GM12873 (cell line): ENCODE measurements around the gene LRRN3.

Experiments used
- CTCF ChIP-seq: IDR thresholded peaks from 2 replicates; pipeline ENCODE4 v1.5.1; 2012; ENCODE audit warnings: low read depth, mild to moderate bottlenecking, moderate library complexity, low read length, control low read depth; ENCODE audit not compliant: insufficient read depth; ENCODE audit errors: missing control alignments

Gene LRRN3

GRCh38 chr7:111050875-111051416 lies 40.0 kb upstream of the LRRN3 start:
- TF ChIP-seq CTCF: no peak

GRCh38 chr7:111051832-111052231 lies 39.1 kb upstream of the LRRN3 start:
- TF ChIP-seq CTCF: no peak

GRCh38 chr7:111053035-111053434 lies 37.9 kb upstream of the LRRN3 start:
- no peak for TF ChIP-seq CTCF

GRCh38 chr7:111056371-111056770 lies 34.6 kb upstream of the LRRN3 start:
- TF ChIP-seq CTCF: no peak

GRCh38 chr7:111057066-111057465 lies 33.9 kb upstream of the LRRN3 start:
- no peak for TF ChIP-seq CTCF

GRCh38 chr7:111059833-111060232 lies 31.1 kb upstream of the LRRN3 start:
- no peak for TF ChIP-seq CTCF

- TF ChIP-seq CTCF: no peak
These were observed 27.8 kb upstream of the LRRN3 start for GRCh38 chr7:111063166-111063565.
